A673 (cell line): Measurements from ENCODE around the gene AGO3.

Source experiments
- CTCF ChIP-seq: fragments of 300-800, 200-600 bp; sonication (generic); conservative IDR thresholded peaks from 2 replicates; pipeline ENCODE4 v1.5.1; 2017; ENCODE audit warnings: low read depth, mild to moderate bottlenecking, antibody characterized with exemption, low read length, moderate library complexity, mixed read lengths
- EZH2 ChIP-seq: fragments of 200-600 bp; sonication (generic); IDR thresholded peaks from 2 replicates; pipeline ENCODE4 v1.6.1; 2017; ENCODE audit warnings: borderline replicate concordance, low read depth, mild to moderate bottlenecking, mixed read lengths, antibody characterized with exemption, low read length; ENCODE audit not compliant: poor library complexity, severe bottlenecking

GRCh38 chr1:36100376-36100775 lies 169.5 kb downstream of the AGO3 start:
- TF ChIP-seq CTCF (no peak), EZH2 (no peak)
